ENCODE results near the gene PLAGL2. TPM values are rescaled to one million over a fixed set of nuclear protein-coding genes. Genes with fewer than 3 reads are reported as not detected.

PLAGL2 gene
- total RNA-seq, 1 experiment from 2014 or later: 21.4 TPM

GRCh38 chr20:32153771-32154170 is 53.8 kb downstream of the PLAGL2 start (continued):
- TF ChIP-seq, protein P1, sequence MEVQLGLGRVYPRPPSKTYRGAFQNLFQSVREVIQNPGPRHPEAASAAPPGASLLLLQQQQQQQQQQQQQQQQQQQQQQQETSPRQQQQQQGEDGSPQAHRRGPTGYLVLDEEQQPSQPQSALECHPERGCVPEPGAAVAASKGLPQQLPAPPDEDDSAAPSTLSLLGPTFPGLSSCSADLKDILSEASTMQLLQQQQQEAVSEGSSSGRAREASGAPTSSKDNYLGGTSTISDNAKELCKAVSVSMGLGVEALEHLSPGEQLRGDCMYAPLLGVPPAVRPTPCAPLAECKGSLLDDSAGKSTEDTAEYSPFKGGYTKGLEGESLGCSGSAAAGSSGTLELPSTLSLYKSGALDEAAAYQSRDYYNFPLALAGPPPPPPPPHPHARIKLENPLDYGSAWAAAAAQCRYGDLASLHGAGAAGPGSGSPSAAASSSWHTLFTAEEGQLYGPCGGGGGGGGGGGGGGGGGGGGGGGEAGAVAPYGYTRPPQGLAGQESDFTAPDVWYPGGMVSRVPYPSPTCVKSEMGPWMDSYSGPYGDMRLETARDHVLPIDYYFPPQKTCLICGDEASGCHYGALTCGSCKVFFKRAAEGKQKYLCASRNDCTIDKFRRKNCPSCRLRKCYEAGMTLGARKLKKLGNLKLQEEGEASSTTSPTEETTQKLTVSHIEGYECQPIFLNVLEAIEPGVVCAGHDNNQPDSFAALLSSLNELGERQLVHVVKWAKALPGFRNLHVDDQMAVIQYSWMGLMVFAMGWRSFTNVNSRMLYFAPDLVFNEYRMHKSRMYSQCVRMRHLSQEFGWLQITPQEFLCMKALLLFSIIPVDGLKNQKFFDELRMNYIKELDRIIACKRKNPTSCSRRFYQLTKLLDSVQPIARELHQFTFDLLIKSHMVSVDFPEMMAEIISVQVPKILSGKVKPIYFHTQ (CRISPR knock-in tag; IDR thresholded peaks at IDR 0.05): no peak
- TF ChIP-seq ZNF138 (CRISPR knock-in tag; conservative IDR thresholded peaks at IDR 0.05) (no peak), ZMAT4 (CRISPR knock-in tag; IDR thresholded peaks at IDR 0.05) (no peak)

DNA sequence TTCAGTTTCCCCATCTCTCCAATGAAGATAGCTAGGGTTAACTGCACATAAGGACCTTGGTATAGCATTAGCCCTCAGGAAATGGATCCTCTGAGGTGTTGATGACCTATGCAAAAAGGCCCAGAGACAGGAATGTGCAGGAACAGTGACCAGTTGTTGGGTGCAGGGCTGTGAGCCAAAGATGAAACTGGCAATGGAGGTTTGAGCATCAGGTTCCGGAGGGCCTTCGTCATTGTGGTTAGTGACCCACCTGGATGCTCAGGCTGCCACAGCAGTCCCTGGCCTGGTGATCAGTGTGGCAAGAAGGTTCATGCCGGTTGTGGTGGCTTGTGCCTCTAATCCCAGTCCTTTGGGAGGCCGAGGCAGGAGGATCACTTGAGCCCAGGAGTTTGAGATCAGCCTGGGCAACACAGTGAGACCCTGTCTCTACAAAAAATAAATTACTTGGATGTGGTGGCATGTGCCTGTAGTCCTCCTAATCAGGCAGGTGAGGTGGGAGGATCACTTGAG is 54.3 kb downstream of the PLAGL2 start:
- no peak overlapping the region for H3K4me3 Mint-ChIP-seq
- H3K36me3 Mint-ChIP-seq: peaks cover 52% of the 10 kb centered on the region
- no peaks in the 10 kb centered on the region for H3K4me1 Mint-ChIP-seq
- no peak for ATAC-seq
- no peaks in the 10 kb centered on the region for H3K9me3 Mint-ChIP-seq
- TF ChIP-seq ZNF138 (CRISPR knock-in tag; conservative IDR thresholded peaks at IDR 0.05) (no peak), ZBTB43 (CRISPR knock-in tag; IDR thresholded peaks at IDR 0.05) (no peak), KAT7 (CRISPR knock-in tag; IDR thresholded peaks at IDR 0.05; ENCODE audit: borderline replicate concordance) (no peak), OVOL2 (CRISPR knock-in tag; IDR thresholded peaks at IDR 0.05; ENCODE audit: borderline replicate concordance) (no peak), NR3C1 (CRISPR knock-in tag; conservative IDR thresholded peaks at IDR 0.05; ENCODE audit: low read depth) (no peak), IRF2 (CRISPR knock-in tag; IDR thresholded peaks at IDR 0.05; ENCODE audit: borderline replicate concordance, low read depth) (no peak), FOXP4 (CRISPR knock-in tag; IDR thresholded peaks at IDR 0.05) (no peak)
- TF ChIP-seq, protein P1 (CRISPR knock-in tag; IDR thresholded peaks at IDR 0.05): no peak
- TF ChIP-seq, protein P2, sequence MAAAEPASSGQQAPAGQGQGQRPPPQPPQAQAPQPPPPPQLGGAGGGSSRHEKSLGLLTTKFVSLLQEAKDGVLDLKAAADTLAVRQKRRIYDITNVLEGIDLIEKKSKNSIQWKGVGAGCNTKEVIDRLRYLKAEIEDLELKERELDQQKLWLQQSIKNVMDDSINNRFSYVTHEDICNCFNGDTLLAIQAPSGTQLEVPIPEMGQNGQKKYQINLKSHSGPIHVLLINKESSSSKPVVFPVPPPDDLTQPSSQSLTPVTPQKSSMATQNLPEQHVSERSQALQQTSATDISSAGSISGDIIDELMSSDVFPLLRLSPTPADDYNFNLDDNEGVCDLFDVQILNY (CRISPR knock-in tag; IDR thresholded peaks at IDR 0.05): no peak
- no peak for DNase-seq (ENCODE audit: low spot score)
- H3K27me3 Mint-ChIP-seq (ENCODE audit: low read depth): no peaks in the 10 kb centered on the region
- ChIA-PET POLR2A (no interaction called here), CTCF (no interaction called here)
- no peak overlapping the region for H3K27ac Mint-ChIP-seq

DNA sequence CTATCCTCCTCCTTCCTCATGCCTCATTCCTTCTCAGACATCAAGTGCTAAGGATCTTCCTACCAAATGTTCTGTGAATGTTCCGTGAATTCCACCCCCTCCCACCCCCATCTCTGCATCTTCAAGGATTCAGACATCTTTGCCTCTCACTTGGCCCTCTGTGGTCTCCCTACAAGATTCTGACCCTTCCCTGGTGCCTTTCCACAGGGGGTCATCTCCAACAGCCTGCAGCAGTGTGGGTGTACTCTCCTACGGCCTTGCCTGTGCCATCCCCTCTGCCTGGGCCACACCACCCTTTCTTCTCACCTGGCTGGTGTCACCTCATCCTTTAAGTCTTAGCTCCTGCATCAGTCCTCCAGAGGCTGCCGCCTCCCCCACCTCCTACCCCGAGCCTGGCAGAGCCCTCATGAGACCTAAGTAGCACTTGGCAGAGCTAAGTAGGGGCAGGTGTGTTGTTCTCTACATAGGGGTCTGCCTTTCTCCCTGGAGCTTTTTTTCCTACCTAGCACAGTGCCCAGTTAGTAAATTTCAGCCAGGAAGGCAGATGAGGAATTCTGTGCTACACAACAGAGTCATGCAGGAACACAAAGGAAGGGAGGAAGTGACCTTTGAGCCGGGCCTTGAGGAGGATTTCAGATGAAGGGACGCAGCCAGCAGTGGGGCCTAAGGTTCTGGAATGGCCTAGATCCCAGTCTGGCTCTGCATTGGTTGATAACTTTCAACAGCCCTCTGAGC is 55.0 kb downstream of the PLAGL2 start:
- DNase-seq (ENCODE audit: low spot score) (no peak), ATAC-seq (no peak)
- peaks cover 52% of the 10 kb centered on the region for H3K36me3 Mint-ChIP-seq
- no peak overlapping the region for H3K27ac Mint-ChIP-seq
- H3K9me3 Mint-ChIP-seq: no peaks in the 10 kb centered on the region
- H3K4me3 Mint-ChIP-seq: no peak overlapping the region
- H3K27me3 Mint-ChIP-seq (ENCODE audit: low read depth): no peaks in the 10 kb centered on the region
- ChIA-PET CTCF (no interaction called here), POLR2A (no interaction called here)
- no peaks in the 10 kb centered on the region for H3K4me1 Mint-ChIP-seq
- TF ChIP-seq ZBTB43 (CRISPR knock-in tag; IDR thresholded peaks at IDR 0.05) (no peak), JUN (CRISPR knock-in tag; IDR thresholded peaks at IDR 0.05) (no peak), CREB1 (CRISPR knock-in tag; IDR thresholded peaks at IDR 0.05) (no peak), NFATC4 (CRISPR knock-in tag; IDR thresholded peaks at IDR 0.05) (no peak), ELF4 (CRISPR knock-in tag; IDR thresholded peaks at IDR 0.05; ENCODE audit: low read depth) (no peak)
- TF ChIP-seq, protein P3, sequence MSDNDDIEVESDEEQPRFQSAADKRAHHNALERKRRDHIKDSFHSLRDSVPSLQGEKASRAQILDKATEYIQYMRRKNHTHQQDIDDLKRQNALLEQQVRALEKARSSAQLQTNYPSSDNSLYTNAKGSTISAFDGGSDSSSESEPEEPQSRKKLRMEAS (CRISPR knock-in tag; IDR thresholded peaks at IDR 0.05): no peak
- TF ChIP-seq, protein P4, sequence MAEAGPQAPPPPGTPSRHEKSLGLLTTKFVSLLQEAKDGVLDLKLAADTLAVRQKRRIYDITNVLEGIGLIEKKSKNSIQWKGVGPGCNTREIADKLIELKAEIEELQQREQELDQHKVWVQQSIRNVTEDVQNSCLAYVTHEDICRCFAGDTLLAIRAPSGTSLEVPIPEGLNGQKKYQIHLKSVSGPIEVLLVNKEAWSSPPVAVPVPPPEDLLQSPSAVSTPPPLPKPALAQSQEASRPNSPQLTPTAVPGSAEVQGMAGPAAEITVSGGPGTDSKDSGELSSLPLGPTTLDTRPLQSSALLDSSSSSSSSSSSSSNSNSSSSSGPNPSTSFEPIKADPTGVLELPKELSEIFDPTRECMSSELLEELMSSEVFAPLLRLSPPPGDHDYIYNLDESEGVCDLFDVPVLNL (CRISPR knock-in tag; IDR thresholded peaks at IDR 0.05; ENCODE audit: borderline replicate concordance, low read depth): no peak
